Suprapubic skin (tissue), 4 donors: Measurements from ENCODE around the gene TRIAP1. TPM values are rescaled to one million over a fixed set of nuclear protein-coding genes. Genes with fewer than 3 reads are reported as not detected.

Experiments
- DNase-seq, 2 donors: peaks; one replicate each; pipeline ENCODE4 v3.0.0-alpha.2; 2019; ENCODE audit warnings: low spot score in 2 of 2
- H3K27ac ChIP-seq: fragments of 200-600 bp; sonication (generic); one replicate; pipeline ENCODE4 v1.5.1; 2019
- H3K27me3 ChIP-seq: fragments of 200-600 bp; sonication (generic); one replicate; pipeline ENCODE4 v1.5.1; 2019
- H3K36me3 ChIP-seq: fragments of 200-600 bp; sonication (generic); one replicate; pipeline ENCODE4 v1.5.1; 2019
- H3K4me1 ChIP-seq: fragments of 200-600 bp; sonication (generic); one replicate; pipeline ENCODE4 v1.5.1; 2019
- H3K4me3 ChIP-seq: fragments of 200-600 bp; sonication (generic); one replicate; pipeline ENCODE4 v1.5.1; 2019; ENCODE audit warnings: mild to moderate bottlenecking
- H3K9me3 ChIP-seq: fragments of 200-600 bp; sonication (generic); one replicate; pipeline ENCODE4 v1.5.1; 2019
- EP300 ChIP-seq: sonication (generic); formaldehyde crosslinking; IDR thresholded peaks from one replicate; pipeline ENCODE4 v1.6.1; 2017; ENCODE audit warnings: antibody characterized with exemption
- POLR2A ChIP-seq, 2 donors: fragments of 450-650 bp; IDR thresholded peaks; one replicate each; pipeline ENCODE4 v1.6.1; 2017; ENCODE audit warnings: antibody characterized with exemption in 2 of 2, mild to moderate bottlenecking in 2 of 2, moderate library complexity in 2 of 2
- POLR2AphosphoS5 ChIP-seq, 3 donors: sonication (generic); formaldehyde crosslinking; IDR thresholded peaks; one replicate each; pipeline ENCODE4 v1.6.1; 2017; ENCODE audit warnings: antibody characterized with exemption in 3 of 3
- WGBS: methylation state at CpG from one replicate; pipeline ENCODE4 v1.1.5; 2018; 5-methylcytosine and 5-hydroxymethylcytosine counted together
- total RNA-seq, 4 donors: library from RNA; depleted of rRNA; stranded (reverse); fragments of >200 nt; gene quantifications; one replicate each; pipeline ENCODE4 v1.1.0, GENCODE V29; 2016
- TF ChIP-seq, protein P1 (sequence below), 2 donors: fragments of 200-600 bp in 1 of 2; fragments of 450-650 bp in 1 of 2; sonication (generic) in 1 of 2; IDR thresholded peaks; one replicate each; pipeline ENCODE4 v1.5.1; 2016 to 2019; ENCODE audit warnings: antibody characterized with exemption in 2 of 2, mild to moderate bottlenecking in 1 of 2, moderate library complexity in 1 of 2

The TRIAP1 gene
- total RNA-seq, 4 donors from 2014 or later = 9.7 to 22.9 (median 17.4) TPM

- H3K9me3 ChIP-seq = no peaks in the 10 kb centered on the region
- no peaks in the 10 kb centered on the region for H3K36me3 ChIP-seq
- TF ChIP-seq, protein P1, sequence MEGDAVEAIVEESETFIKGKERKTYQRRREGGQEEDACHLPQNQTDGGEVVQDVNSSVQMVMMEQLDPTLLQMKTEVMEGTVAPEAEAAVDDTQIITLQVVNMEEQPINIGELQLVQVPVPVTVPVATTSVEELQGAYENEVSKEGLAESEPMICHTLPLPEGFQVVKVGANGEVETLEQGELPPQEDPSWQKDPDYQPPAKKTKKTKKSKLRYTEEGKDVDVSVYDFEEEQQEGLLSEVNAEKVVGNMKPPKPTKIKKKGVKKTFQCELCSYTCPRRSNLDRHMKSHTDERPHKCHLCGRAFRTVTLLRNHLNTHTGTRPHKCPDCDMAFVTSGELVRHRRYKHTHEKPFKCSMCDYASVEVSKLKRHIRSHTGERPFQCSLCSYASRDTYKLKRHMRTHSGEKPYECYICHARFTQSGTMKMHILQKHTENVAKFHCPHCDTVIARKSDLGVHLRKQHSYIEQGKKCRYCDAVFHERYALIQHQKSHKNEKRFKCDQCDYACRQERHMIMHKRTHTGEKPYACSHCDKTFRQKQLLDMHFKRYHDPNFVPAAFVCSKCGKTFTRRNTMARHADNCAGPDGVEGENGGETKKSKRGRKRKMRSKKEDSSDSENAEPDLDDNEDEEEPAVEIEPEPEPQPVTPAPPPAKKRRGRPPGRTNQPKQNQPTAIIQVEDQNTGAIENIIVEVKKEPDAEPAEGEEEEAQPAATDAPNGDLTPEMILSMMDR (IDR thresholded peaks at IDR 0.05) = no peak
- no peak for DNase-seq
- H3K27me3 ChIP-seq = no peaks in the 10 kb centered on the region
- H3K4me1 ChIP-seq = peaks cover 48% of the 10 kb centered on the region
- H3K4me3 ChIP-seq = no peak overlapping the region
- no peak overlapping the region for H3K27ac ChIP-seq
Observed at GRCh38 chr12:120472521-120472920, 26.3 kb upstream of the TRIAP1 start.

DNA sequence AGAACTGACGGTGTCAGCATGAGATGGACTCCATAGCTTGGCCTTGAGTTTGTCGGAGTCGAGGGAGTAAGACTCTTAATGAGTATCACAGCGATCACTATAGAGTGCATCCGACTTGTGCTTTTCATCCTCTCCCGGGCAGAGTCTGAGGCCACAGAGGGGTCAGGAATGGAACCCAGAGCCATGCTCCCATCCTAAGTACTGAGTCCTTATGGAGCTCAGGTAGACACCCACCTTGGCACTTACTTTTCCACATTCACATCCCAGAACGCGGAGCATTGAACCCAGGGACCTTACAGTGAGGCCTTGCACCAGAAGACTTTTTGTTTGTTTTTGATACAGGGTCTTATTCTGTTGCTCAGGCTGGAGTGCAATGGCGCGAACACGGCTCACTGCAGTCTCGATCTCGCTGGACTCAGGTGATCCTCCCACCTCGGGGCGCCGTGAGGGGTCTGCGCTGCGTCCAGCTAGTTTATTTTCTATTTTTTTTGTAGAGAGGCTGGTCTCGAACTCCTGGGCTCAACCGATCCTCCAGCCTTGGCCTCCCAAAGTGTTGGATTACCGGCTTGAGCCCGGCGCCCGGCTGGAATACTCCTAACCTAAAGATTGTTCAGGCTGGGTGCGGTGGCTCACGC lies 24.1 kb upstream of the TRIAP1 start:
- Histone ChIP-seq H3K9me3 (no peaks in the 10 kb centered on the region), H3K4me1 (peaks cover 63% of the 10 kb centered on the region), H3K27ac (peak overlapping the region; percentile 96), H3K36me3 (peaks cover 7% of the 10 kb centered on the region), H3K4me3 (peak overlapping the region; percentile 70), H3K27me3 (no peaks in the 10 kb centered on the region)
- 62% methylated on average over 26 of the region's 26 CpGs for WGBS
- DNase-seq = no peak
- TF ChIP-seq POLR2A (IDR thresholded peaks at IDR 0.05) (no peak), POLR2AphosphoS5 (IDR thresholded peaks at IDR 0.05) (no peak), EP300 (no peak)
- TF ChIP-seq, protein P1 (IDR thresholded peaks at IDR 0.05) = no peak

GRCh38 chr12:120469450-120470149 lies 23.4 kb upstream of the TRIAP1 start, which contains the start of gene SRSF9:
Gene SRSF9 (minus strand): TSS chr12:120469748. CDS start chr12:120469609, 139 bp downstream.
- WGBS = 0% methylated on average over 10 of the region's 88 CpGs

DNA sequence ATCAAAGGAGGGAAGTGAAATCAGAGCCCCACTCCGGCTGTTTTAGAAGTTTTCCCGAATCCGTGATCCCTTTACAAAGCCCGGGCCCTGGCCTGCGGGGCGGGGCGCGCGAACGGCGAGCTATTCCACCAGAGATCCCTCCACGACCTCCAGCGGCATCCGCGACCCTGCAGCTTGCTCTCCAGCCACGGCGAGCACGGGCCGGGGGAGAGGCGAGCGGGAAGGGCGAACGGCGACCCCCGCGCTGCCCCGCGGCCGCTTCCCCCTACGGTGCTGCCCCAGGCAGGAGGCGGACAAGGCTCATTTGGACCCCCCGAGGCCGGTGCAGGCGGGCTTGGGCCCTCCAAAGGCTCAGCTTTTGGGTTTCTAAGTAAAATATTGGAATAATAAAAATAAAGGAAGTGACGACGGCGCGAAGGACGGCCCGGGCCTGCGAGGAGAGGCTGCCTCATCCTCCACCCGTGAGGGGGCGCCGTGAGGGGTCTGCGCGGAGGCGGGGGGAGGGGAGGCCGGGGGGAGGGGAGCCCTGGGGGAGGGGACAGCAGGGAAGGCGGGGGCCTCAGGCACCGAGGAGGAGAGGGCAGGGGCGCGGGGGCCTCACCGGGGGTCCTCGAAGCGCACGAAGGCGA lies 22.8 kb upstream of the TRIAP1 start:
- Histone ChIP-seq H3K9me3 (no peaks in the 10 kb centered on the region), H3K27me3 (no peaks in the 10 kb centered on the region), H3K4me1 (peaks cover 50% of the 10 kb centered on the region), H3K36me3 (peaks cover 21% of the 10 kb centered on the region), H3K4me3 (peak overlapping the region; percentile 70), H3K27ac (peak overlapping the region; percentile 96)
- peak in 1 of 2 donors; percentile 68 for DNase-seq
- TF ChIP-seq, protein P1 (IDR thresholded peaks at IDR 0.05) = no peak
- TF ChIP-seq POLR2AphosphoS5 (IDR thresholded peaks at IDR 0.05) = no peak
- no peak for TF ChIP-seq EP300
- no peak for TF ChIP-seq POLR2A (IDR thresholded peaks at IDR 0.05)
- no CpG with 5 or more reads among the region's 57 CpGs for WGBS

More at GRCh38 chr12:120469450-120470149, 23.4 kb upstream of the TRIAP1 start, which contains the start of gene SRSF9:
- H3K36me3 ChIP-seq = peaks cover 14% of the 10 kb centered on the region
- H3K4me1 ChIP-seq = peaks cover 57% of the 10 kb centered on the region
- TF ChIP-seq, protein P1 (IDR thresholded peaks at IDR 0.05) = peak; percentile 65 to 94
- TF ChIP-seq EP300 (no peak), POLR2AphosphoS5 (IDR thresholded peaks at IDR 0.05) (peak in 1 of 3 donors; percentile 44), POLR2A (IDR thresholded peaks at IDR 0.05) (peak; percentile 46 to 73)
- peak within 1 kb of the TSS; percentile 70 for H3K4me3 ChIP-seq
- H3K27ac ChIP-seq = peak within 1 kb of the TSS; percentile 96
- no peaks in the 10 kb centered on the region for H3K27me3 ChIP-seq
- no peaks in the 10 kb centered on the region for H3K9me3 ChIP-seq
- DNase-seq = peak; percentile 96 to 98

DNA sequence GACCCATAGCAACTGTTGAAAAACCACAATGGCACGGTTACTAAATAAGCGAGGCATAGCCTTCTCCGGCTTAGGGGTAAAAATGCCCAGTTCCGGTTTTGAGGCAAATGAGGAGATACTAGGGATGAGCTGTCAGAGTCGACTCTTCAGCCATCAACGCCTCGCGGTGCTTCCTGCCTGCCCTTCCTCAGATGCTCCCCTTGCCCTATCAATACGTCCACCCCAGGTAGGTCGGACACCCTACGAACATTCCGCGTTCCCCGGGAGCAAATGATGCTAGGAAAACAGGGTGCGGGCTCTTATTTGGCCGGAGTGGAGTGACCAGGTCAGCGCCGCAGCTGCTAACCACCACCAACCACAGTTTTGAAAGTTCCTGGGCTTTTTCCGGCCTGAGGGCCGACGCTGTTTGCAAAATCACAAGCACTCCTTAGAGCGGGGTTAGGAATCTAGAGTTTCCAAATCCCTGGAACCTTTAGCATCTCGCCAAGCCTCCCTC lies 22.2 kb upstream of the TRIAP1 start:
- H3K9me3 ChIP-seq = no peaks in the 10 kb centered on the region
- no peaks in the 10 kb centered on the region for H3K27me3 ChIP-seq
- no peak for TF ChIP-seq POLR2AphosphoS5 (IDR thresholded peaks at IDR 0.05)
- TF ChIP-seq, protein P1 (IDR thresholded peaks at IDR 0.05) = no peak
- no peak for TF ChIP-seq POLR2A (IDR thresholded peaks at IDR 0.05)
- TF ChIP-seq EP300 = no peak
- peaks cover 45% of the 10 kb centered on the region for H3K4me1 ChIP-seq
- DNase-seq = peak in 1 of 2 donors; percentile 66
- H3K27ac ChIP-seq = peak overlapping the region; percentile 96
- 2% methylated on average over 19 of the region's 23 CpGs for WGBS
- H3K36me3 ChIP-seq = peaks cover 26% of the 10 kb centered on the region
- peak overlapping the region; percentile 70 for H3K4me3 ChIP-seq
